K562 (cell line): ENCODE data around the gene A2ML1. TPM values are rescaled to one million over a fixed set of nuclear protein-coding genes. Genes with fewer than 3 reads are reported as not detected.

Experiments
- polyA plus RNA-seq, 8 experiments: library from polyadenylated mRNA; depleted of rRNA in 4 of 8; stranded (reverse) in 5 of 8; unstranded in 3 of 8; fragments of >200 nt; fragmentation: Nextera tagmentation in 2 of 8; fragmentation: Illumina TruSeq in 1 of 8; extraction: Ambion mirVana in 2 of 8; extraction: Trizol in 1 of 8; gene quantifications; 2 replicates each; pipeline versions ENCODE4 v1.2.1 to v1.2.3, GENCODE V29; 2011 to 2014; ENCODE audit warnings: inconsistent platforms in 1 of 8, missing spikeins in 1 of 8
- total RNA-seq, 7 experiments: library from RNA; depleted of rRNA in 6 of 7; stranded (reverse); fragments of >200 nt in 6 of 7; fragmentation: Illumina TruSeq in 2 of 7; extraction: Trizol in 2 of 7; gene quantifications; 2 replicates each; pipeline versions ENCODE4 v1.2.1 to v1.2.3, GENCODE V29; 2011 to 2021; ENCODE audit warnings: low replicate concordance in 1 of 7

Gene A2ML1
- total and polyA plus RNA-seq, 9 of the 15 experiments (the other 6 are each of a cell fraction or from before 2014, with no cell fraction given): 0.04 to 0.47 (median 0.13) TPM

Other genes starting within 250 kb of the A2ML1 start
- not detected in 2 replicates for gene AICDA, start 209.8 kb upstream of the A2ML1 start, total RNA-seq (2014; rRNA removed)
- gene AICDA, start 209.8 kb upstream of the A2ML1 start, total RNA-seq (2014; rRNA removed; fragmentation: Illumina TruSeq; extraction: Trizol): not detected in 2 replicates
- gene AICDA, start 209.8 kb upstream of the A2ML1 start, total RNA-seq (2015; rRNA removed; fragmentation: Illumina TruSeq; extraction: Trizol): not detected in 2 replicates
- gene AICDA, start 209.8 kb upstream of the A2ML1 start, total RNA-seq (2021): 0.11 TPM in 1 of 2 replicates, not detected in the other
- not detected in 2 replicates for gene AICDA, start 209.8 kb upstream of the A2ML1 start, polyA plus RNA-seq (2011; rRNA removed)
- gene AICDA, start 209.8 kb upstream of the A2ML1 start, polyA plus RNA-seq (2014; fragmentation: Illumina TruSeq; extraction: Trizol): not detected in 2 replicates
- gene AICDA, start 209.8 kb upstream of the A2ML1 start, polyA plus RNA-seq (2014; fragmentation: Nextera tagmentation; extraction: Ambion mirVana): not detected
- not detected in 2 replicates for gene AICDA, start 209.8 kb upstream of the A2ML1 start, polyA plus RNA-seq (2014; rRNA removed)
- not detected in 2 replicates for gene MFAP5, start 159.8 kb upstream of the A2ML1 start, total RNA-seq (2014; rRNA removed)
- gene MFAP5, start 159.8 kb upstream of the A2ML1 start, total RNA-seq (2014; rRNA removed; fragmentation: Illumina TruSeq; extraction: Trizol): not detected in 2 replicates
- gene MFAP5, start 159.8 kb upstream of the A2ML1 start, total RNA-seq (2015; rRNA removed; fragmentation: Illumina TruSeq; extraction: Trizol): not detected in 2 replicates
- gene MFAP5, start 159.8 kb upstream of the A2ML1 start, total RNA-seq (2021): not detected in 2 replicates
- not detected in 2 replicates for gene MFAP5, start 159.8 kb upstream of the A2ML1 start, polyA plus RNA-seq (2011; rRNA removed)
- gene MFAP5, start 159.8 kb upstream of the A2ML1 start, polyA plus RNA-seq (2014; fragmentation: Illumina TruSeq; extraction: Trizol): not detected in 2 replicates
- not detected for gene MFAP5, start 159.8 kb upstream of the A2ML1 start, polyA plus RNA-seq (2014; fragmentation: Nextera tagmentation; extraction: Ambion mirVana)
- not detected in 2 replicates for gene MFAP5, start 159.8 kb upstream of the A2ML1 start, polyA plus RNA-seq (2014; rRNA removed)
- 13.6 and 17.2 TPM in 2 replicates for gene RIMKLB, start 124.6 kb upstream of the A2ML1 start, total RNA-seq (2014; rRNA removed)
- 19.8 and 24.5 TPM in 2 replicates for gene RIMKLB, start 124.6 kb upstream of the A2ML1 start, total RNA-seq (2014; rRNA removed; fragmentation: Illumina TruSeq; extraction: Trizol)
- 17.9 and 22.8 TPM in 2 replicates for gene RIMKLB, start 124.6 kb upstream of the A2ML1 start, total RNA-seq (2015; rRNA removed; fragmentation: Illumina TruSeq; extraction: Trizol)
- gene RIMKLB, start 124.6 kb upstream of the A2ML1 start, total RNA-seq (2021): 13.8 and 17.0 TPM in 2 replicates
- gene RIMKLB, start 124.6 kb upstream of the A2ML1 start, polyA plus RNA-seq (2011; rRNA removed): 19.5 and 21.8 TPM in 2 replicates
- gene RIMKLB, start 124.6 kb upstream of the A2ML1 start, polyA plus RNA-seq (2014; fragmentation: Illumina TruSeq; extraction: Trizol): 15.5 and 17.2 TPM in 2 replicates
- gene RIMKLB, start 124.6 kb upstream of the A2ML1 start, polyA plus RNA-seq (2014; fragmentation: Nextera tagmentation; extraction: Ambion mirVana): 1 to 10 TPM; 6.5 to 9.1 TPM
- gene RIMKLB, start 124.6 kb upstream of the A2ML1 start, polyA plus RNA-seq (2014; rRNA removed): 16.4 and 18.3 TPM in 2 replicates
- 6.9 and 8.3 TPM in 2 replicates for gene PHC1, start 91.9 kb downstream of the A2ML1 start, total RNA-seq (2014; rRNA removed)
- 4.2 and 5.6 TPM in 2 replicates for gene PHC1, start 91.9 kb downstream of the A2ML1 start, total RNA-seq (2014; rRNA removed; fragmentation: Illumina TruSeq; extraction: Trizol)
- 4.7 and 6.2 TPM in 2 replicates for gene PHC1, start 91.9 kb downstream of the A2ML1 start, total RNA-seq (2015; rRNA removed; fragmentation: Illumina TruSeq; extraction: Trizol)
- gene PHC1, start 91.9 kb downstream of the A2ML1 start, total RNA-seq (2021): 9.3 and 10.0 TPM in 2 replicates
- gene PHC1, start 91.9 kb downstream of the A2ML1 start, polyA plus RNA-seq (2011; rRNA removed): 13.7 and 15.7 TPM in 2 replicates
- 11.6 and 12.7 TPM in 2 replicates for gene PHC1, start 91.9 kb downstream of the A2ML1 start, polyA plus RNA-seq (2014; fragmentation: Illumina TruSeq; extraction: Trizol)
- 1 to 10 TPM; 1.9 to 2.5 TPM for gene PHC1, start 91.9 kb downstream of the A2ML1 start, polyA plus RNA-seq (2014; fragmentation: Nextera tagmentation; extraction: Ambion mirVana)
- 7.2 and 11.8 TPM in 2 replicates for gene PHC1, start 91.9 kb downstream of the A2ML1 start, polyA plus RNA-seq (2014; rRNA removed)
- 134 and 163 TPM in 2 replicates for gene M6PR, start 127.0 kb downstream of the A2ML1 start, total RNA-seq (2014; rRNA removed)
- gene M6PR, start 127.0 kb downstream of the A2ML1 start, total RNA-seq (2014; rRNA removed; fragmentation: Illumina TruSeq; extraction: Trizol): 109 and 112 TPM in 2 replicates
- 150 and 159 TPM in 2 replicates for gene M6PR, start 127.0 kb downstream of the A2ML1 start, total RNA-seq (2015; rRNA removed; fragmentation: Illumina TruSeq; extraction: Trizol)
- gene M6PR, start 127.0 kb downstream of the A2ML1 start, total RNA-seq (2021): 106 and 107 TPM in 2 replicates
- gene M6PR, start 127.0 kb downstream of the A2ML1 start, polyA plus RNA-seq (2011; rRNA removed): 109 and 117 TPM in 2 replicates
- gene M6PR, start 127.0 kb downstream of the A2ML1 start, polyA plus RNA-seq (2014; fragmentation: Illumina TruSeq; extraction: Trizol): 119 and 129 TPM in 2 replicates
- 100 to 1,000 TPM in 1 of 2 experiments, 10 to 100 TPM in 1; 86.8 to 133 TPM for gene M6PR, start 127.0 kb downstream of the A2ML1 start, polyA plus RNA-seq (2014; fragmentation: Nextera tagmentation; extraction: Ambion mirVana)
- gene M6PR, start 127.0 kb downstream of the A2ML1 start, polyA plus RNA-seq (2014; rRNA removed): 78.6 and 93.3 TPM in 2 replicates
- gene KLRG1, start 166.9 kb downstream of the A2ML1 start, total RNA-seq (2014; rRNA removed): 1.2 and 2.0 TPM in 2 replicates
- gene KLRG1, start 166.9 kb downstream of the A2ML1 start, total RNA-seq (2014; rRNA removed; fragmentation: Illumina TruSeq; extraction: Trizol): 2.6 and 3.0 TPM in 2 replicates
- 2.0 and 2.1 TPM in 2 replicates for gene KLRG1, start 166.9 kb downstream of the A2ML1 start, total RNA-seq (2015; rRNA removed; fragmentation: Illumina TruSeq; extraction: Trizol)
- 1.4 TPM in 2 replicates for gene KLRG1, start 166.9 kb downstream of the A2ML1 start, total RNA-seq (2021)
- gene KLRG1, start 166.9 kb downstream of the A2ML1 start, polyA plus RNA-seq (2011; rRNA removed): 2.2 and 3.6 TPM in 2 replicates
- gene KLRG1, start 166.9 kb downstream of the A2ML1 start, polyA plus RNA-seq (2014; fragmentation: Illumina TruSeq; extraction: Trizol): 2.1 and 2.6 TPM in 2 replicates
- gene KLRG1, start 166.9 kb downstream of the A2ML1 start, polyA plus RNA-seq (2014; fragmentation: Nextera tagmentation; extraction: Ambion mirVana): 1 to 10 TPM; 4.8 to 7.2 TPM
- gene KLRG1, start 166.9 kb downstream of the A2ML1 start, polyA plus RNA-seq (2014; rRNA removed): 2.0 and 3.1 TPM in 2 replicates